Endothelial cell (in vitro differentiated cells): ENCODE results near the gene HNRNPU. TPM values are rescaled to one million over a fixed set of nuclear protein-coding genes. Genes with fewer than 3 reads are reported as not detected.

Experiments used
- DNase-seq: peaks from one replicate; pipeline ENCODE4 v3.0.0; 2021; ENCODE audit warnings: low spot score
- H3K27ac Mint-ChIP-seq: one replicate; pipeline ENCODE4 v1.8.0; 2021; ENCODE audit warnings: mixed read lengths, inconsistent platforms; ENCODE audit not compliant: unreplicated experiment
- H3K27me3 Mint-ChIP-seq: one replicate; pipeline ENCODE4 v1.8.0; 2021; ENCODE audit warnings: mild to moderate bottlenecking, moderate library complexity, mixed read lengths, inconsistent platforms; ENCODE audit not compliant: unreplicated experiment
- H3K36me3 Mint-ChIP-seq: one replicate; pipeline ENCODE4 v1.8.0; 2021; ENCODE audit warnings: mild to moderate bottlenecking, low read depth, mixed read lengths, inconsistent platforms; ENCODE audit not compliant: unreplicated experiment
- H3K4me1 Mint-ChIP-seq: one replicate; pipeline ENCODE4 v1.8.0; 2021; ENCODE audit warnings: mild to moderate bottlenecking, mixed read lengths, inconsistent platforms; ENCODE audit not compliant: unreplicated experiment
- H3K4me3 Mint-ChIP-seq: one replicate; pipeline ENCODE4 v1.8.0; 2021; ENCODE audit warnings: mild to moderate bottlenecking, mixed read lengths, inconsistent platforms; ENCODE audit not compliant: unreplicated experiment
- H3K9me3 Mint-ChIP-seq: one replicate; pipeline ENCODE4 v1.8.0; 2021; ENCODE audit warnings: mixed read lengths, inconsistent platforms; ENCODE audit not compliant: unreplicated experiment
- CTCF ChIP-seq: fragments of 200-600 bp; sonication (generic); IDR thresholded peaks from one replicate; pipeline ENCODE4 v1.5.0; 2021; ENCODE audit warnings: antibody characterized with exemption; ENCODE audit not compliant: unreplicated experiment
- total RNA-seq: library from RNA; stranded (reverse); fragmentation: NEBNext Ultra II Directional; extraction: Animal tissue kit (Norgen Biotek cat#: 25700); gene quantifications from one replicate; pipeline ENCODE4 v1.2.1, GENCODE V29; 2021; ENCODE audit not compliant: unreplicated experiment

The HNRNPU gene
- total RNA-seq, 1 donor from 2014 or later, result 381 TPM

DNA sequence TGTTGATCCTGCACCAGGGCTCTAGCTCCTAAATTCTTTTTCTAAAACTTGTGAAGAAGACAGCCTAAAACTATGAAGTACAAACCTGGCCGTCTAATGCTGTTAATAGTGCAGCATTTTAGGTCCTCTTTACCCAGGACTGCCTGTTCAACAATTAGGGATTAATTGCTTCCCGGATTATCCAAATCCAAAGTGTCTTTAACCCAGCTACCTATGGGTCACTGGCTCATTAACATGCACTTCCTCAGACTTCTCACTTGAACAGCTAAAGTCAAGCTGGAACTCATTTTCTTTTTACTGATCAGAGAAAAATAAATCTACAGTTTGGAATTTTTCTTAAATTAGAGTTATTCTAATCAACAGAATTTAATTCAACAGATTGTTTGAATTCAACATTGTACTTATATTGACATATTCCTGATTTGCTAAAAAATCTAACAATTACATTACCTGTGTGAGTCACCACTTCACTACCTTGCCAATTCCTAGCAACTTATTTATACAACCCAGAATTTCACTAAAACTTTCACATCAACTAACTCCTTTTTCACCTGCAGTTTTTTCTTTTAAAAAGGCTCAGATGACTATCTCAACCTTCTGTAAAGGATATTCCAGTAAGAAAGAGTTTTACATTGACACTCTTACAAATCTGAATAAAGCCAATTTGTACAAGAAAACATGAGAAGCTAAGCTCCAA, 3.3 kb downstream of the HNRNPU start:
- Mint-ChIP-seq H3K9me3 (no peaks in the 10 kb centered on the region), H3K4me3 (peak overlapping the region; percentile 93), H3K27ac (peak overlapping the region; percentile 36), H3K4me1 (peaks cover 52% of the 10 kb centered on the region), H3K36me3 (peaks cover 62% of the 10 kb centered on the region), H3K27me3 (peaks cover 24% of the 10 kb centered on the region)
- no peak for TF ChIP-seq CTCF
- DNase-seq, result no peak

DNA sequence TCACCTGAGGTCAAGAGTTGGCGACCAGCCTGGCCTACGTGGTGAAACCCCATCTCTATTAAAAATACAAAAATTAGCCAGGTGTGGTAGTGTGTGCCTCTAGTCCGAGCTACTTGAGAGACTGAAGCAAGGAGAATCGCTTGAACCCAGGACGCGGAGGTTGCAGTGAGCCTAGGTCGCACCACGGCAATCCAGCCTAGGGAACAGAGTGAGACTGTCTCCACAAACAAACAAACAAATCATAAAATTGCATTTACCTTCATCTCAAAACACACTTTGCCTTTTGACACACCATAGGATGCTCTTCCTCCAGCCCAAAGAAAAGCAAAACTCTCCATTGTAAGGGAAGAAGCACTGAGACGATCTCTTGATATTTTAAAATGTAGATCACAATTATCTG, 4.3 kb downstream of the HNRNPU start:
- Mint-ChIP-seq H3K4me1 (peaks cover 50% of the 10 kb centered on the region), H3K27ac (no peak overlapping the region), H3K36me3 (peaks cover 69% of the 10 kb centered on the region), H3K9me3 (no peaks in the 10 kb centered on the region), H3K27me3 (peaks cover 22% of the 10 kb centered on the region), H3K4me3 (peak overlapping the region; percentile 93)
- no peak for TF ChIP-seq CTCF
- no peak for DNase-seq

DNA sequence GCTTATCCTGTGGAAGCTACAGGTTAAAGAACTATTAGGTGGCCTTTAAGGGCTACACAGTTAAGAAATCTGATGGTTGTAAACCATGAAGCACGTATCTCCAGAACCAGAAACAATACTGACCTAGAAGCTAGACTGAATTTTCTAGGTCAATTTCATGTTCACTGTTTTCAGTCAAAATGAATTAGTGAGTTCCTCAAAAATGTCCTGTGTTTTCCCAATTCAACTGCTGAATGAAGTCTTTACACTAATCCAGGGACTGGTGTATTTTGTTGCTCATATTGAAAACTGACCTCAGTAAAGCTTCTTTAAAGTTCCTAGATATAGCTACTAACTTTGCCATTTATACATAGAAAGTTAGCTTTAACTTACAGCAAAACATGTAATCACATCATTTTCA, 6.0 kb downstream of the HNRNPU start:
- H3K36me3 Mint-ChIP-seq, result peaks cover 72% of the 10 kb centered on the region
- H3K27ac Mint-ChIP-seq, result peak overlapping the region; percentile 32
- H3K4me1 Mint-ChIP-seq, result peaks cover 49% of the 10 kb centered on the region
- H3K9me3 Mint-ChIP-seq, result no peaks in the 10 kb centered on the region
- H3K4me3 Mint-ChIP-seq, result peak overlapping the region; percentile 60
- no peak for DNase-seq
- H3K27me3 Mint-ChIP-seq, result peaks cover 11% of the 10 kb centered on the region
- no peak for TF ChIP-seq CTCF

DNA sequence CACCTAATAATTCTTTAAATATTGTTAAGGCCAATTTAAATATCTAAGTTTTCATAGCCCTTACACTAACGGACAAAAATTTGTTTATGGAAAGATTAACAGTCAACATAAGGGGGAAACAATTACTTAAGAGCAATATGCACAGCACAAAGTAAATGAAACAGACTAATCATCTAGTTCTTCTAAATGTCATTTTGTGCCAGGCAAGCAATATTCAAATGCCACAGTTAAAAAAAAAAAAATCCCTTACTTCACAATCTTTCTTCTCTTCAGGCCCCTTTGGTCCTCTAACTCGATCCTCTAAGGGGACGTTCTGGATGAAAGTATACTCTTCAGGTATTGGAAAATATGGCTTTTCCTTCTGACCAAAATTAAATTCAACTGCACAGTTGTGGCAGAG, 6.6 kb downstream of the HNRNPU start:
- H3K4me3 Mint-ChIP-seq, result no peak overlapping the region
- no peak overlapping the region for H3K27ac Mint-ChIP-seq

More for the DNA sequence above, 6.6 kb downstream of the HNRNPU start:
- Mint-ChIP-seq H3K9me3 (no peaks in the 10 kb centered on the region), H3K27me3 (peaks cover 10% of the 10 kb centered on the region), H3K4me1 (peaks cover 48% of the 10 kb centered on the region), H3K36me3 (peaks cover 72% of the 10 kb centered on the region)
- TF ChIP-seq CTCF, result no peak
- no peak for DNase-seq
